Measurements from ENCODE around the gene TBR1.

DNA sequence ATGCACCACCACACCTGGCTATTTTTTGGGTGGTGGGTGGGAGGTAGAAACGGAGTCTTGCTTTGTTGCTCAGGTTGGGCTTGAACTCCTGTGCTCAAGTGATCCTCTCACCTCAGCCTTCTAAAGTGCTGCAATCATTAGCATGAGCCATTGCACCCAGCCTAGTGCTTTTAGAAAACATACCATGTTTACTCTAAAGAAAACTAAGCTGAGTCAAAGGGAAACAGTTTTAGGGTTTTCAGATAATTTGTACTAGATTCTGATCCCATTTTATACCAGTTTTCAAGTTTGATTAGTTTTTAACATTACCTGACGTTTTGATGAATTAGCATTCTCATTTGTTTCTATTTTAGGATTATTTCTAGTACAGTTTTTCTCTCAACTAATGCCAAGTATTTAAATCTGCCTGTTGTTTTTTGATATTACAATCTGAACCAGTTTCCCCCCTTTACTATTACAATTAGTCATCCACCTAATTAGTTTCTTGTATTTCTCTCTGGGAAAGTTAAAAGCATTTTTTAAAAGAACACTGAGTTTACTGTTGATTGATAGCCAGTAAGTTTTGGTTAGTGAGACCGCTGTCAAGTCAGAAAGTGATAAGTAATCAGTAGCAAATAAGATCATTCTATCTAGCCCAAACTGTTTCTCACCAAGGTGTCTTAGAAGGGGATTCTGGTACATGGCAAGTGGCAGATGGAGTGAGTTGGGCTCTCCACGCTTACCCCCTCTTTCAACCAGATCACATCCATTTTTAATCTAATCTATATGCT, 24.2 kb upstream of the TBR1 start:
- TF ChIP-seq POLR2A (IDR thresholded peaks at IDR 0.05; ENCODE audit: low read depth, low read length) (no peak), JUN (IDR thresholded peaks at IDR 0.05; ENCODE audit: borderline replicate concordance, insufficient read depth, insufficient read length, low read depth) (no peak), MYC (IDR thresholded peaks at IDR 0.05; ENCODE audit: low read depth, low read length) (no peak), POLR2AphosphoS5 (IDR thresholded peaks at IDR 0.05; ENCODE audit: insufficient read depth, low read depth, low read length) (no peak), EZH2 (IDR thresholded peaks at IDR 0.05; ENCODE audit: borderline replicate concordance, low read depth, low read length, severe bottlenecking) (no peak), FOS (IDR thresholded peaks at IDR 0.05; ENCODE audit: borderline replicate concordance, insufficient read depth, low read length) (no peak), GATA2 (IDR thresholded peaks at IDR 0.05; ENCODE audit: insufficient read depth, insufficient read length, low read depth, low read length) (no peak)
- TF ChIP-seq, protein P1, sequence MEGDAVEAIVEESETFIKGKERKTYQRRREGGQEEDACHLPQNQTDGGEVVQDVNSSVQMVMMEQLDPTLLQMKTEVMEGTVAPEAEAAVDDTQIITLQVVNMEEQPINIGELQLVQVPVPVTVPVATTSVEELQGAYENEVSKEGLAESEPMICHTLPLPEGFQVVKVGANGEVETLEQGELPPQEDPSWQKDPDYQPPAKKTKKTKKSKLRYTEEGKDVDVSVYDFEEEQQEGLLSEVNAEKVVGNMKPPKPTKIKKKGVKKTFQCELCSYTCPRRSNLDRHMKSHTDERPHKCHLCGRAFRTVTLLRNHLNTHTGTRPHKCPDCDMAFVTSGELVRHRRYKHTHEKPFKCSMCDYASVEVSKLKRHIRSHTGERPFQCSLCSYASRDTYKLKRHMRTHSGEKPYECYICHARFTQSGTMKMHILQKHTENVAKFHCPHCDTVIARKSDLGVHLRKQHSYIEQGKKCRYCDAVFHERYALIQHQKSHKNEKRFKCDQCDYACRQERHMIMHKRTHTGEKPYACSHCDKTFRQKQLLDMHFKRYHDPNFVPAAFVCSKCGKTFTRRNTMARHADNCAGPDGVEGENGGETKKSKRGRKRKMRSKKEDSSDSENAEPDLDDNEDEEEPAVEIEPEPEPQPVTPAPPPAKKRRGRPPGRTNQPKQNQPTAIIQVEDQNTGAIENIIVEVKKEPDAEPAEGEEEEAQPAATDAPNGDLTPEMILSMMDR (IDR thresholded peaks at IDR 0.05; ENCODE audit: extremely low read depth in 1 of 2, insufficient read depth in 1 of 2, low read depth in 1 of 2, low read length in 2 of 2): no peak

All from endothelial cell of umbilical vein (primary cell).